Caki2 (cell line): ENCODE results near the gene CIAO3. TPM values are rescaled to one million over a fixed set of nuclear protein-coding genes. Genes with fewer than 3 reads are reported as not detected.
A peak's percentile ranks its signal among the peaks of the same experiment; 100 is the strongest.

Experiments
- DNase-seq: peaks from one replicate; pipeline ENCODE4 v3.0.0-alpha.2; 2015; ENCODE audit warnings: low read depth
- in situ Hi-C: cut with HindIII; loops from 2 replicates; pipeline ENCODE4 v1.10.0; 2016; ENCODE audit warnings: low sequenced_read_pairs, low pct_unique_long_range_greater_than_20kb, mixed read lengths
- total RNA-seq: library from RNA; depleted of rRNA; stranded (reverse); fragments of >200 nt; shearing (Covaris generic); gene quantifications from 2 replicates; pipeline ENCODE4 v1.2.3, GENCODE V29; 2014; ENCODE audit warnings: low replicate concordance

CIAO3 gene
- total RNA-seq, 1 experiment from 2014 or later: 75.6 TPM

GRCh38 chr16:689175-689897, 51.5 kb downstream of the CIAO3 start:
- in situ Hi-C loops: no loop called here
- DNase-seq: no peak

- in situ Hi-C loops: no loop called here
- DNase-seq: no peak
These were observed 53.3 kb downstream of the CIAO3 start for GRCh38 chr16:687499-687898.

- DNase-seq: no peak
- in situ Hi-C loops: no loop called here
These were observed 54.1 kb downstream of the CIAO3 start for GRCh38 chr16:686459-687260.

- in situ Hi-C loops: no loop called here
- DNase-seq: peak; percentile 51
These were observed 54.8 kb downstream of the CIAO3 start for GRCh38 chr16:685967-686366.

- in situ Hi-C loops: no loop called here
- no peak for DNase-seq
These were observed 55.7 kb downstream of the CIAO3 start for GRCh38 chr16:684961-685696.

GRCh38 chr16:684071-684794, 56.6 kb downstream of the CIAO3 start, which contains the start of gene JMJD8:
Gene JMJD8, minus strand, starts transcription at chr16:684334. Its CDS starts 15 bp downstream, at chr16:684319.
- in situ Hi-C loops: no loop called here
- DNase-seq: peak; percentile 98

GRCh38 chr16:683396-684070, 57.3 kb downstream of the CIAO3 start:
- peak; percentile 63 for DNase-seq
- in situ Hi-C loops: no loop called here

- in situ Hi-C loops: no loop called here
- no peak for DNase-seq
These were observed 58.1 kb downstream of the CIAO3 start for GRCh38 chr16:682493-683395.

- DNase-seq: peak; percentile 50
- in situ Hi-C loops: no loop called here
These were observed 58.9 kb downstream of the CIAO3 start for GRCh38 chr16:681746-682427.

GRCh38 chr16:680967-681745, 59.6 kb downstream of the CIAO3 start:
- in situ Hi-C loops: no loop called here

GRCh38 chr16:680625-680945, 60.2 kb downstream of the CIAO3 start:
- in situ Hi-C loops: no loop called here
- no peak for DNase-seq

More at GRCh38 chr16:680967-681745, 59.6 kb downstream of the CIAO3 start:
- DNase-seq: peak; percentile 48

- DNase-seq: peak; percentile 92
- in situ Hi-C loops: no loop called here
These were observed 60.8 kb downstream of the CIAO3 start, which contains the start of gene STUB1 for GRCh38 chr16:679814-680624. Gene STUB1, plus strand, starts transcription at chr16:680410. Its CDS starts 116 bp downstream, at chr16:680526.
